Measurements from ENCODE around the gene GIN1.

The GIN1 gene

DNA sequence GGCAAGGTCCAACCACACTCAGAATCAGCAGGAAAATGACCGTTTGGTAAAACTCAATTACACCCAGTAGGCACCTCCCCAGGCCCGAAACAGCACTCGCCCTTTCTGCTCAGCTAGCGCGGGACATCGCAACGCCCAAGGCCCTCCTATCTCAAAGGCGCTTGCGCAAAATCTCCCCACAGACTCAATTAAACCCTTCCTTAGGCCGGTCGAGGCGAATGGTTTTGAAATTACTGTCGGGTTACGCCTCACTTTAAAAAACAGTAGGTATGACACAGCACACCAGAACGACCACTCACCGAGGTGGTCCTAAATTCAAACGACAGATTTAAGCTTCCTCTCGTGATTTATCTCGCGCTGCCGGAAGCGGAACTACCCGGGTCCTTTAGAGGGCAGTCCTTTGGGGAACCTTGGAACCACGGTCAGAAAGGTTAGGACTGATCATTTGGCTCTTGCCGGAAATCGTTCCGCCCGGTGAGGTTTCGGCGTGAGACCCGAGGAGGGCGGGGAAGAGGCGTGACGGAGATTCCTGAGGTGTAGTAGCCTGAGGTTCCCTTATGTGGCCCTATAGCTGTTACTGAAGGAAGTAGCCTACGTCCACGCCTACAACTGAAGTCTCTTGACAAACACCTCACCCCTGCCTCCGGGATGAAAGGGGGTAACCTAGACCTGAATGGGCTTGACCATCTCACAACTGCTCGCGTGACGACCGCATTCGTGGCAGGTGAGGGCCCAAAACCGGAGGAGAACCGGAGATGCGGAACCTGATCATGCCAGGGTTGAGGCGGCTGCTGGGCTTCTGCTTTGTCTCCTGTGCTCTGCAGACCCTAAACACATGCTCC is at the start of gene GIN1, which contains the start of gene PPIP5K2:
Gene GIN1, minus strand, starts transcription at position 374 of the 842 bp plus-strand sequence. CDS start 11,431 bp downstream, outside the sequence.
Gene PPIP5K2, plus strand, starts transcription at position 537 of the 842 bp plus-strand sequence. CDS start 9,289 bp downstream, outside the sequence.
- Histone ChIP-seq H3K27ac (ENCODE audit: low read length) (peak within 1 kb of the TSS; percentile 98), H3K9me2 (replicated peaks; ENCODE audit: insufficient read depth, low read length) (no peaks in the 10 kb centered on the region), H4K20me1 (ENCODE audit: insufficient read depth, low read length) (no peaks in the 10 kb centered on the region), H3K4me3 (ENCODE audit: low read length) (peak within 1 kb of the TSS; percentile 73), H3F3A (ENCODE audit: insufficient read depth, low read length) (peaks cover 14% of the 10 kb centered on the region), H3K36me3 (replicated peaks; ENCODE audit: insufficient read depth, low read length) (no peaks in the 10 kb centered on the region), H3K79me2 (ENCODE audit: low read length) (peaks cover 67% of the 10 kb centered on the region), H2AFZ (ENCODE audit: low read length) (peak within 1 kb of the TSS; percentile 91), H3K4me2 (ENCODE audit: low read depth, low read length) (peak within 1 kb of the TSS; percentile 83), H3K4me1 (ENCODE audit: low read length) (peaks cover 14% of the 10 kb centered on the region), H3K27me3 (replicated peaks; ENCODE audit: insufficient read depth, low read length) (no peaks in the 10 kb centered on the region), H3K9me3 (replicated peaks; ENCODE audit: insufficient read depth, low read length) (no peaks in the 10 kb centered on the region), H3K9ac (ENCODE audit: low read length) (peak within 1 kb of the TSS; percentile 94)
- TF ChIP-seq, protein P1, sequence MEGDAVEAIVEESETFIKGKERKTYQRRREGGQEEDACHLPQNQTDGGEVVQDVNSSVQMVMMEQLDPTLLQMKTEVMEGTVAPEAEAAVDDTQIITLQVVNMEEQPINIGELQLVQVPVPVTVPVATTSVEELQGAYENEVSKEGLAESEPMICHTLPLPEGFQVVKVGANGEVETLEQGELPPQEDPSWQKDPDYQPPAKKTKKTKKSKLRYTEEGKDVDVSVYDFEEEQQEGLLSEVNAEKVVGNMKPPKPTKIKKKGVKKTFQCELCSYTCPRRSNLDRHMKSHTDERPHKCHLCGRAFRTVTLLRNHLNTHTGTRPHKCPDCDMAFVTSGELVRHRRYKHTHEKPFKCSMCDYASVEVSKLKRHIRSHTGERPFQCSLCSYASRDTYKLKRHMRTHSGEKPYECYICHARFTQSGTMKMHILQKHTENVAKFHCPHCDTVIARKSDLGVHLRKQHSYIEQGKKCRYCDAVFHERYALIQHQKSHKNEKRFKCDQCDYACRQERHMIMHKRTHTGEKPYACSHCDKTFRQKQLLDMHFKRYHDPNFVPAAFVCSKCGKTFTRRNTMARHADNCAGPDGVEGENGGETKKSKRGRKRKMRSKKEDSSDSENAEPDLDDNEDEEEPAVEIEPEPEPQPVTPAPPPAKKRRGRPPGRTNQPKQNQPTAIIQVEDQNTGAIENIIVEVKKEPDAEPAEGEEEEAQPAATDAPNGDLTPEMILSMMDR (IDR thresholded peaks at IDR 0.05; ENCODE audit: low read length) = no peak
- TF ChIP-seq EZH2phosphoT487 (IDR thresholded peaks at IDR 0.05; ENCODE audit: low read length) = no peak
- TF ChIP-seq EZH2 (optimal IDR thresholded peaks at IDR 0.05; ENCODE audit: low read depth, low read length) = no peak
- peak; percentile 98 for DNase-seq

GRCh38 chr5:103166706-103167105 is 46.8 kb upstream of the GIN1 start:
- Histone ChIP-seq H3K27ac (ENCODE audit: low read length) (no peak overlapping the region), H3K9me3 (replicated peaks; ENCODE audit: insufficient read depth, low read length) (no peaks in the 10 kb centered on the region), H3K4me1 (ENCODE audit: low read length) (no peaks in the 10 kb centered on the region), H3K27me3 (replicated peaks; ENCODE audit: insufficient read depth, low read length) (no peaks in the 10 kb centered on the region), H4K20me1 (ENCODE audit: insufficient read depth, low read length) (no peaks in the 10 kb centered on the region), H3K9me2 (replicated peaks; ENCODE audit: insufficient read depth, low read length) (no peaks in the 10 kb centered on the region), H3K79me2 (ENCODE audit: low read length) (no peaks in the 10 kb centered on the region), H3K4me3 (ENCODE audit: low read length) (no peak overlapping the region), H2AFZ (ENCODE audit: low read length) (no peak overlapping the region), H3K36me3 (replicated peaks; ENCODE audit: insufficient read depth, low read length) (no peaks in the 10 kb centered on the region), H3K4me2 (ENCODE audit: low read depth, low read length) (no peak overlapping the region), H3K9ac (ENCODE audit: low read length) (no peak overlapping the region), H3F3A (ENCODE audit: insufficient read depth, low read length) (no peaks in the 10 kb centered on the region)
- TF ChIP-seq, protein P1 (IDR thresholded peaks at IDR 0.05; ENCODE audit: low read length) = no peak
- TF ChIP-seq EZH2phosphoT487 (IDR thresholded peaks at IDR 0.05; ENCODE audit: low read length) = no peak
- no peak for TF ChIP-seq EZH2 (optimal IDR thresholded peaks at IDR 0.05; ENCODE audit: low read depth, low read length)
- no peak for DNase-seq

- no peak for DNase-seq
- H3K4me2 ChIP-seq (ENCODE audit: low read depth, low read length) = no peak overlapping the region
- H3K79me2 ChIP-seq (ENCODE audit: low read length) = no peaks in the 10 kb centered on the region
- no peak overlapping the region for H3K27ac ChIP-seq (ENCODE audit: low read length)
- no peaks in the 10 kb centered on the region for H3F3A ChIP-seq (ENCODE audit: insufficient read depth, low read length)
- no peak overlapping the region for H3K4me3 ChIP-seq (ENCODE audit: low read length)
- no peaks in the 10 kb centered on the region for H3K9me2 ChIP-seq (replicated peaks; ENCODE audit: insufficient read depth, low read length)
- no peaks in the 10 kb centered on the region; the same call in 1 of the 2 replicates for H3K36me3 ChIP-seq (replicated peaks; ENCODE audit: insufficient read depth, low read length)
- H3K9me3 ChIP-seq (replicated peaks; ENCODE audit: insufficient read depth, low read length) = no peaks in the 10 kb centered on the region
- TF ChIP-seq EZH2 (optimal IDR thresholded peaks at IDR 0.05; ENCODE audit: low read depth, low read length) = no peak
- TF ChIP-seq EZH2phosphoT487 (IDR thresholded peaks at IDR 0.05; ENCODE audit: low read length) = no peak
- TF ChIP-seq, protein P1 (IDR thresholded peaks at IDR 0.05; ENCODE audit: low read length) = no peak
- H3K9ac ChIP-seq (ENCODE audit: low read length) = no peak overlapping the region
- no peaks in the 10 kb centered on the region for H3K4me1 ChIP-seq (ENCODE audit: low read length)
- no peak overlapping the region for H2AFZ ChIP-seq (ENCODE audit: low read length)
- no peaks in the 10 kb centered on the region for H4K20me1 ChIP-seq (ENCODE audit: insufficient read depth, low read length)
- no peaks in the 10 kb centered on the region for H3K27me3 ChIP-seq (replicated peaks; ENCODE audit: insufficient read depth, low read length)
These were observed 31.2 kb upstream of the GIN1 start for GRCh38 chr5:103151156-103151555.
